Mesodermal cell (in vitro differentiated cells): Measurements from ENCODE around the gene BANP.
"Not testable (repeated sequence)": the region's sequence is repeated elsewhere in the genome, so short reads cannot be mapped to it uniquely, and the experiment has no call there.

Experiments used
- H3K27ac ChIP-seq: 2 replicates; pipeline ENCODE4 v1.7.0; 2013; ENCODE audit warnings: mild to moderate bottlenecking, low read depth, low read length, moderate library complexity; ENCODE audit not compliant: severe bottlenecking
- H3K36me3 ChIP-seq: 2 replicates; pipeline ENCODE4 v1.7.1; 2013; ENCODE audit warnings: mild to moderate bottlenecking, low read length, moderate library complexity; ENCODE audit not compliant: control insufficient read depth, insufficient read depth
- H3K4me1 ChIP-seq: one replicate; pipeline ENCODE4 v1.7.1; 2013; ENCODE audit warnings: mild to moderate bottlenecking, low read length; ENCODE audit not compliant: insufficient read depth, control insufficient read depth, poor library complexity, severe bottlenecking
- H3K4me3 ChIP-seq: 2 replicates; pipeline ENCODE4 v1.7.0; 2013; ENCODE audit warnings: low read length, control low read depth, mild to moderate bottlenecking; ENCODE audit not compliant: insufficient read depth, poor library complexity, severe bottlenecking; ENCODE audit errors: extremely low read depth
- H3K9me3 ChIP-seq: 2 replicates; pipeline ENCODE4 v1.7.1; 2013; ENCODE audit warnings: mild to moderate bottlenecking, low read length, moderate library complexity; ENCODE audit not compliant: control insufficient read depth
- WGBS, 2 experiments: methylation state at CpG; one replicate each; pipeline ENCODE4 v1.1.5; 2013; ENCODE audit warnings: missing lambda C conversion rate in 2 of 2; ENCODE audit not compliant: insufficient coverage in 2 of 2; 5-methylcytosine and 5-hydroxymethylcytosine counted together

Gene BANP

GRCh38 chr16:87929986-87930385, 21.2 kb upstream of the BANP start:
- peaks cover 4% of the 10 kb centered on the region for H3K9me3 ChIP-seq
- WGBS, 2 experiments, result 94 to 96% methylated on average over 5 to 6 of the region's 7 CpGs
- H3K4me1 ChIP-seq, result no peaks in the 10 kb centered on the region
- H3K4me3 ChIP-seq, result no peak overlapping the region
- H3K36me3 ChIP-seq, result no peaks in the 10 kb centered on the region
- H3K27ac ChIP-seq, result no peak overlapping the region

- Histone ChIP-seq H3K36me3 (no peaks in the 10 kb centered on the region), H3K4me1 (no peaks in the 10 kb centered on the region), H3K9me3 (peaks cover 4% of the 10 kb centered on the region), H3K4me3 (no peak overlapping the region), H3K27ac (no peak overlapping the region)
- WGBS, 2 experiments, result 44 to 80% methylated on average over 2 to 7 of the region's 11 CpGs
These were observed 20.8 kb upstream of the BANP start for GRCh38 chr16:87930456-87930855.

GRCh38 chr16:87931504-87931903, 19.7 kb upstream of the BANP start:
- 90% methylated on average over 17 of the region's 17 CpGs for WGBS, 2 experiments
- H3K4me3 ChIP-seq, result no peak overlapping the region
- H3K9me3 ChIP-seq, result peaks cover 4% of the 10 kb centered on the region
- H3K27ac ChIP-seq, result peak overlapping the region; percentile 29
- H3K4me1 ChIP-seq, result no peaks in the 10 kb centered on the region
- H3K36me3 ChIP-seq, result no peaks in the 10 kb centered on the region

GRCh38 chr16:87932475-87933139, 18.6 kb upstream of the BANP start:
- not testable (repeated sequence) for H3K36me3 ChIP-seq, H3K9me3 ChIP-seq, H3K27ac ChIP-seq, H3K4me3 ChIP-seq, H3K4me1 ChIP-seq
- WGBS, 2 experiments, result 94 to 96% methylated on average over 14 to 16 of the region's 17 CpGs

- Histone ChIP-seq H3K4me1 (no peaks in the 10 kb centered on the region), H3K27ac (no peak overlapping the region), H3K9me3 (peaks cover 4% of the 10 kb centered on the region), H3K4me3 (no peak overlapping the region), H3K36me3 (no peaks in the 10 kb centered on the region)
- WGBS, 2 experiments, result 95% methylated on average over 3 of the region's 3 CpGs; no CpG with 5 or more reads in 1 of the 2 experiments
These were observed 18.1 kb upstream of the BANP start for GRCh38 chr16:87933140-87933495.

GRCh38 chr16:87934752-87935425, 16.3 kb upstream of the BANP start:
- not testable (repeated sequence) for H3K4me3 ChIP-seq, H3K27ac ChIP-seq, H3K9me3 ChIP-seq, H3K4me1 ChIP-seq, H3K36me3 ChIP-seq
- WGBS, 2 experiments, result 91 to 93% methylated on average over 13 to 16 of the region's 19 CpGs

GRCh38 chr16:87936016-87936374, 15.2 kb upstream of the BANP start:
- H3K4me3 ChIP-seq, H3K9me3 ChIP-seq, H3K4me1 ChIP-seq, H3K36me3 ChIP-seq, H3K27ac ChIP-seq: not testable (repeated sequence)
- WGBS, 2 experiments, result 87 to 89% methylated on average over 9 to 11 of the region's 14 CpGs

- 91 to 94% methylated on average over 11 to 13 of the region's 15 CpGs for WGBS, 2 experiments
- H3K4me1 ChIP-seq, result no peaks in the 10 kb centered on the region
- H3K4me3 ChIP-seq, result no peak within 1 kb of the TSS
- H3K27ac ChIP-seq, result no peak within 1 kb of the TSS
- H3K36me3 ChIP-seq, result no peaks in the 10 kb centered on the region
- peaks cover 4% of the 10 kb centered on the region for H3K9me3 ChIP-seq
These were observed 14.6 kb upstream of the BANP start, which contains the start of gene CA5A for GRCh38 chr16:87936375-87937230. Gene CA5A (minus strand): TSS chr16:87936529. CDS start chr16:87936450, 79 bp downstream.

- 83 to 97% methylated on average over 4 to 6 of the region's 7 CpGs for WGBS, 2 experiments
- not testable (repeated sequence) for H3K27ac ChIP-seq, H3K4me3 ChIP-seq, H3K36me3 ChIP-seq, H3K4me1 ChIP-seq, H3K9me3 ChIP-seq
These were observed 14.0 kb upstream of the BANP start for GRCh38 chr16:87937231-87937542.

- no peaks in the 10 kb centered on the region for H3K4me1 ChIP-seq
- no peak overlapping the region for H3K4me3 ChIP-seq
- H3K9me3 ChIP-seq, result no peaks in the 10 kb centered on the region
- no peaks in the 10 kb centered on the region for H3K36me3 ChIP-seq
- 91 to 96% methylated on average over 4 of the region's 4 CpGs for WGBS, 2 experiments
- no peak overlapping the region for H3K27ac ChIP-seq
These were observed 12.8 kb upstream of the BANP start for GRCh38 chr16:87938412-87938949.
